ENCODE measurements around the gene PDF. TPM values are rescaled to one million over a fixed set of nuclear protein-coding genes. Genes with fewer than 3 reads are reported as not detected.

Gene PDF
- total and polyA plus RNA-seq, 2 donors (not counting 1 experiment from before 2014, with no cell fraction given) = 8.7 to 14.4 TPM

- peak overlapping the region; percentile 58 to 78 (median 76) for H3K4me3 ChIP-seq (replicated peaks in 1 of 4; ENCODE audit: control extremely low read depth in 1 of 4, insufficient read depth in 1 of 4, low read depth in 3 of 4, low read length in 4 of 4)
- peaks cover 13% of the 10 kb centered on the region for H3K36me3 ChIP-seq (ENCODE audit: control insufficient read depth, insufficient read depth, low read length)
- no peak overlapping the region for H3K9ac ChIP-seq (ENCODE audit: insufficient read depth, low read length)
- H2AFZ ChIP-seq (ENCODE audit: low read length) = no peak overlapping the region
- TF ChIP-seq EZH2 (IDR thresholded peaks at IDR 0.05; ENCODE audit: low read length, missing control alignments) (no peak), CTCF (conservative IDR thresholded peaks at IDR 0.05 in 1 of 2, IDR thresholded peaks at IDR 0.05 in 1 of 2; ENCODE audit: low read depth in 1 of 2, low read length in 2 of 2) (no peak)
- H3K9me3 ChIP-seq (ENCODE audit: control insufficient read depth, insufficient read depth, low read depth, low read length) = no peaks in the 10 kb centered on the region
- peak overlapping the region; percentile 94 for H3K4me2 ChIP-seq (ENCODE audit: extremely low read depth, insufficient read depth, low read length)
- H3K27me3 ChIP-seq (ENCODE audit: control insufficient read depth, insufficient read depth, low read length) = no peaks in the 10 kb centered on the region
- peak overlapping the region; percentile 57 for H3K27ac ChIP-seq (ENCODE audit: insufficient read depth, low read length)
- H3K79me2 ChIP-seq (ENCODE audit: control insufficient read depth, insufficient read depth, low read length) = peaks cover 47% of the 10 kb centered on the region
- peaks cover 9% of the 10 kb centered on the region for H3K4me1 ChIP-seq (ENCODE audit: control insufficient read depth, extremely low read depth, insufficient read depth, low read length)
- no peaks in the 10 kb centered on the region for H4K20me1 ChIP-seq (ENCODE audit: control insufficient read depth, extremely low read depth, insufficient read depth, low read length)
- DNase-seq (ENCODE audit: low read depth in 2 of 2) = peak; percentile 38 to 44
These were observed 1.5 kb downstream of the PDF start for GRCh38 chr16:69328854-69329316.

- no peak overlapping the region for H3K27ac ChIP-seq (ENCODE audit: insufficient read depth, low read length)
- TF ChIP-seq CTCF (conservative IDR thresholded peaks at IDR 0.05 in 1 of 2, IDR thresholded peaks at IDR 0.05 in 1 of 2; ENCODE audit: low read depth in 1 of 2, low read length in 2 of 2) (no peak), EZH2 (IDR thresholded peaks at IDR 0.05; ENCODE audit: low read length, missing control alignments) (no peak)
- peaks cover 53% of the 10 kb centered on the region for H3K79me2 ChIP-seq (ENCODE audit: control insufficient read depth, insufficient read depth, low read length)
- H4K20me1 ChIP-seq (ENCODE audit: control insufficient read depth, extremely low read depth, insufficient read depth, low read length) = no peaks in the 10 kb centered on the region
- H3K36me3 ChIP-seq (ENCODE audit: control insufficient read depth, insufficient read depth, low read length) = peaks cover 19% of the 10 kb centered on the region
- H3K4me2 ChIP-seq (ENCODE audit: extremely low read depth, insufficient read depth, low read length) = peak overlapping the region; percentile 94
- H3K27me3 ChIP-seq (ENCODE audit: control insufficient read depth, insufficient read depth, low read length) = no peaks in the 10 kb centered on the region
- no peak overlapping the region for H2AFZ ChIP-seq (ENCODE audit: low read length)
- H3K9me3 ChIP-seq (ENCODE audit: control insufficient read depth, insufficient read depth, low read depth, low read length) = no peaks in the 10 kb centered on the region
- no peak overlapping the region for H3K4me3 ChIP-seq (replicated peaks in 1 of 4; ENCODE audit: control extremely low read depth in 1 of 4, insufficient read depth in 1 of 4, low read depth in 3 of 4, low read length in 4 of 4)
- no peak for DNase-seq (ENCODE audit: low read depth in 2 of 2)
- no peak overlapping the region for H3K9ac ChIP-seq (ENCODE audit: insufficient read depth, low read length)
- peaks cover 9% of the 10 kb centered on the region for H3K4me1 ChIP-seq (ENCODE audit: control insufficient read depth, extremely low read depth, insufficient read depth, low read length)
These were observed 2.6 kb downstream of the PDF start for GRCh38 chr16:69327585-69328310.

GRCh38 chr16:69326172-69326873 is 4.1 kb downstream of the PDF start:
- H4K20me1 ChIP-seq (ENCODE audit: control insufficient read depth, extremely low read depth, insufficient read depth, low read length) = no peaks in the 10 kb centered on the region
- TF ChIP-seq CTCF (conservative IDR thresholded peaks at IDR 0.05 in 1 of 2, IDR thresholded peaks at IDR 0.05 in 1 of 2; ENCODE audit: low read depth in 1 of 2, low read length in 2 of 2) = no peak
- no peak for TF ChIP-seq EZH2 (IDR thresholded peaks at IDR 0.05; ENCODE audit: low read length, missing control alignments)
- no peaks in the 10 kb centered on the region for H3K9me3 ChIP-seq (ENCODE audit: control insufficient read depth, insufficient read depth, low read depth, low read length)
- H3K4me2 ChIP-seq (ENCODE audit: extremely low read depth, insufficient read depth, low read length) = peak overlapping the region; percentile 36
- no peak overlapping the region for H3K4me3 ChIP-seq (replicated peaks in 1 of 4; ENCODE audit: control extremely low read depth in 1 of 4, insufficient read depth in 1 of 4, low read depth in 3 of 4, low read length in 4 of 4)
- H2AFZ ChIP-seq (ENCODE audit: low read length) = no peak overlapping the region
- H3K79me2 ChIP-seq (ENCODE audit: control insufficient read depth, insufficient read depth, low read length) = peaks cover 58% of the 10 kb centered on the region
- H3K4me1 ChIP-seq (ENCODE audit: control insufficient read depth, extremely low read depth, insufficient read depth, low read length) = peaks cover 9% of the 10 kb centered on the region
- H3K27ac ChIP-seq (ENCODE audit: insufficient read depth, low read length) = no peak overlapping the region
- no peak for DNase-seq (ENCODE audit: low read depth in 2 of 2)
- H3K9ac ChIP-seq (ENCODE audit: insufficient read depth, low read length) = no peak overlapping the region
- peaks cover 24% of the 10 kb centered on the region for H3K36me3 ChIP-seq (ENCODE audit: control insufficient read depth, insufficient read depth, low read length)
- H3K27me3 ChIP-seq (ENCODE audit: control insufficient read depth, insufficient read depth, low read length) = no peaks in the 10 kb centered on the region

All from fibroblast of lung (primary cell).